BJ (cell line): Measurements from ENCODE around the gene SORL1. TPM values are rescaled to one million over a fixed set of nuclear protein-coding genes. Genes with fewer than 3 reads are reported as not detected.

ENCODE experiments used
- CTCF ChIA-PET: fragments of 350-600 bp; formaldehyde crosslinking; extraction: SDS; loops from one replicate; lab custom pipeline; 2021; ENCODE audit warnings: antibody characterized with exemption, inconsistent platforms; lab: Yijun Ruan, JAX
- POLR2A ChIA-PET: fragments of 300-600 bp; sonication (Branson Sonifier 250); formaldehyde crosslinking; extraction: SDS; loops from one replicate; lab custom pipeline; 2021; ENCODE audit warnings: antibody characterized with exemption; lab: Charles Lee
- DNase-seq: peaks from one replicate; pipeline ENCODE4 v3.0.0-alpha.2; 2011; ENCODE audit warnings: low read depth
- H3K27me3 ChIP-seq: 2 replicates; pipeline ENCODE4 v1.6.0; 2011; ENCODE audit warnings: low read length; ENCODE audit not compliant: control insufficient read depth, insufficient read depth
- H3K36me3 ChIP-seq: 2 replicates; pipeline ENCODE4 v1.5.1; 2011; ENCODE audit warnings: low read length; ENCODE audit not compliant: control insufficient read depth, insufficient read depth
- H3K4me3 ChIP-seq: 2 replicates; pipeline ENCODE4 v1.5.1; 2011; ENCODE audit warnings: low read depth, mild to moderate bottlenecking, control low read depth, low read length
- polyA plus RNA-seq: library from polyadenylated mRNA; depleted of rRNA; stranded (reverse); fragments of >200 nt; gene quantifications from 2 replicates; pipeline ENCODE4 v1.2.3, GENCODE V29; 2011
- TF ChIP-seq, protein P1 (sequence below): IDR thresholded peaks from 2 replicates; pipeline ENCODE4 v1.5.1; 2011; ENCODE audit warnings: low read depth, mild to moderate bottlenecking, control low read depth, inconsistent platforms, low read length, moderate library complexity; ENCODE audit not compliant: insufficient read depth

SORL1 gene
- polyA plus RNA-seq, 1 experiment: 1.4 TPM

DNA sequence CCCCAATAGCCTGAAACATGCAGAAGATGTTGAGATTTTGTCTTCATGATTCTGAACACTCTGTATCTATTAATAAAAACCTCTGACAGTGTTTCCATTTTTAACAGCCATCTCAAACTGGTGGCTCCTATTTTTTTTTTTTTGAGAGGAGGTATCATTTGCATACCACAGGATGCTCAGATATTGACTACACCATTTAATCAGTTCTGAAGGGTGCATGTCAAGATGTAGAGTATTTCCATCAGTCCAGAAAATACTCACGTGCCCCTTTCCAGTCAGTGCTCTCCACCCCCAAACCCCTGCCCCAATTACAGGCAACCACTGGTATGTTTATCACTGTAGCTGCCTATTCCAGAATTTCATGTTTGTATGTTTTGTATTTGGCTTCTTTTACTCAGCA, 85.9 kb downstream of the SORL1 start:
- H3K36me3 ChIP-seq: no peaks in the 10 kb centered on the region
- no peak overlapping the region for H3K4me3 ChIP-seq
- TF ChIP-seq, protein P1, sequence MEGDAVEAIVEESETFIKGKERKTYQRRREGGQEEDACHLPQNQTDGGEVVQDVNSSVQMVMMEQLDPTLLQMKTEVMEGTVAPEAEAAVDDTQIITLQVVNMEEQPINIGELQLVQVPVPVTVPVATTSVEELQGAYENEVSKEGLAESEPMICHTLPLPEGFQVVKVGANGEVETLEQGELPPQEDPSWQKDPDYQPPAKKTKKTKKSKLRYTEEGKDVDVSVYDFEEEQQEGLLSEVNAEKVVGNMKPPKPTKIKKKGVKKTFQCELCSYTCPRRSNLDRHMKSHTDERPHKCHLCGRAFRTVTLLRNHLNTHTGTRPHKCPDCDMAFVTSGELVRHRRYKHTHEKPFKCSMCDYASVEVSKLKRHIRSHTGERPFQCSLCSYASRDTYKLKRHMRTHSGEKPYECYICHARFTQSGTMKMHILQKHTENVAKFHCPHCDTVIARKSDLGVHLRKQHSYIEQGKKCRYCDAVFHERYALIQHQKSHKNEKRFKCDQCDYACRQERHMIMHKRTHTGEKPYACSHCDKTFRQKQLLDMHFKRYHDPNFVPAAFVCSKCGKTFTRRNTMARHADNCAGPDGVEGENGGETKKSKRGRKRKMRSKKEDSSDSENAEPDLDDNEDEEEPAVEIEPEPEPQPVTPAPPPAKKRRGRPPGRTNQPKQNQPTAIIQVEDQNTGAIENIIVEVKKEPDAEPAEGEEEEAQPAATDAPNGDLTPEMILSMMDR: no peak
- ChIA-PET CTCF (no interaction called here), POLR2A (no interaction called here)
- no peak for DNase-seq
- no peaks in the 10 kb centered on the region for H3K27me3 ChIP-seq

DNA sequence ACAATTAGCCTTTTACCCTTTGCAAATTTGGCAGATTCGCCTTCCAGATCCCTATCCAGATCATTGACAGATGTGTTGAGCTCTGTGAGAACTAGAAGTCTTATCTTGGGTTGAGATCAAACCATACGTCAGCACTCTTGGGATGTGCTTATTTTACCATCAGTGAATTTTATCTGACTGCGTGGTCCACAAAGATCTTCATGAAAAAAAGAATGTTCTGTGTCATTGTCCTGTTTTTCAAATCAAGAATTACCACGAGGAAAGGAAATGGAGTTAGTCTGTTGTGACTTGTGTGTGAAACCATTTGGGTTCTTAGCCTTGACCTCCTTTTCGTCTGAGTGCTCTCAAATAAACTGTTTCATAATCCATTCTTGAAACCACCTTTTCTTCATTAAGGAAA, 86.9 kb downstream of the SORL1 start:
- DNase-seq: no peak
- TF ChIP-seq, protein P1: no peak
- POLR2A ChIA-PET: no interaction called here
- Histone ChIP-seq H3K27me3 (no peaks in the 10 kb centered on the region), H3K36me3 (no peaks in the 10 kb centered on the region), H3K4me3 (no peak overlapping the region)
- CTCF ChIA-PET: no interaction called here

DNA sequence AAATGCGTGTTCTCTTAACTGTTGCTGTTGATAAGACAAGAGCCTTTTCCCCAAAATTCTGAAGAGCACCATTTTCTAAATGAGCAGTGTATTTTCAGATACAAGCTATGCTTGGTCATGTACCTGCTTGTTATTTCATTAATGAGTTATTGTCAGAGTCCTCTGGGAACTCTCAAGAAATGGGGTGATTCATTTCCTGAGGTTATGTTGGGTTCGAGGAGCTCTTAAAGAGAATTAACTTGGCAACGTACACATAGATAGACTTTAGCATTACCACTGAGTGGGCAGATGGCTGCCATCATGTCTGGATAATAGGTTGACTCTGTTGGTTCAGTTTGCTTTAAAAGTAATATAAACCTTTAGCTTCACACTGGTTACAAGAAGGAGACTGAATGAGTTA, 88.5 kb downstream of the SORL1 start:
- ChIA-PET CTCF (interaction anchor here (0.6 to 1.3 kb wide), 5 partner anchors 89 to 1389 kb away, joined by 3 read pairs; partner anchors contain the start of gene SORL1), POLR2A (no interaction called here)
- no peak for DNase-seq
- Histone ChIP-seq H3K4me3 (no peak overlapping the region), H3K27me3 (no peaks in the 10 kb centered on the region), H3K36me3 (no peaks in the 10 kb centered on the region)
- TF ChIP-seq, protein P1: no peak

DNA sequence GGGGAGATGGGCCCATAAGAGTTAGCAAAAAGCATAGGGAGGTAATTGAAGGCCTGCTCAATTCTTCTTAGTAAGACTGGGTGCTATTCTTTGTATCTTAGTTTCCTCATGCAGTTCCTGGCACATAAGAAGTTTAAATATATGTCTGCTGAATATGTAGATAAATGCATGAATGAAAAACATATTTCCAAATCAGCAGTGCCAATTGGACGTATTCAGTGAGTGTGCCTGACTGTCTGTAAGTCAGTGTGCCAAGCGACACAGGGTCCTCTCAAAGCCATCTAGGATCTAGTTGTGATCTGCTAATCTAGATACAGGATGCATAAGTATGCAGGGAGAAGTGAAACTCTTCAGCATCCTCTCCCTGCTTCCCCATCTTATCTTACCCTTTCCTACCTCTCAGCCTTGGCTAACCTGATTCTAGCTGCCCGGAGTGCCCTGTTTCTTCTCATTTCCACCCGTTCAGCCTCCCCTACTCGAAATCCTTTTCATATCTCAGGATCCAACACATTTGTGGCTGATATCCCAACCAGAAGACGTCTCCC, 91.8 kb downstream of the SORL1 start:
- TF ChIP-seq, protein P1: no peak
- POLR2A ChIA-PET: no interaction called here
- no peaks in the 10 kb centered on the region for H3K36me3 ChIP-seq

DNA sequence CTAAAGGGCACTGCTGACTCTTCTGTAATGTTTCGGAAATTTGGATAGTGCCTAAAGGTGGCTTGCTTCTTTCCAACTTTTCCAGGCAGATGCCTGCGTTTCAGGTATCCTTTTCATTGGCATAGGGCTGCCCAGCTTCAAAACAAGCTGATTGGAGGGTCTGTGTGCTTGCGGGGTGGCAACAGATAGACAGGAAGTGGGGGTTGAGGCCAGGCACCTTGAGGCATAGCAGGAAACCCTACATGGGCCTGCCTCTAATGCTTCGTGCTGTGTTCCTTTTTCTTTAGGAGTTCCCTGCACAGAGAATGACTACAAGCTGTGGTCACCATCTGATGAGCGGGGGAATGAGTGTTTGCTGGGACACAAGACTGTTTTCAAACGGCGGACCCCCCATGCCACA, 92.8 kb downstream of the SORL1 start:
- DNase-seq: no peak
- TF ChIP-seq, protein P1: no peak
- CTCF ChIA-PET: interaction anchor here (2.2 kb wide), 1 partner anchor 47 kb away, joined by 8 read pairs; no protein-coding TSS in a partner anchor
- H3K36me3 ChIP-seq: no peaks in the 10 kb centered on the region
- no peaks in the 10 kb centered on the region for H3K27me3 ChIP-seq
- POLR2A ChIA-PET: no interaction called here
- no peak overlapping the region for H3K4me3 ChIP-seq

More for the DNA sequence above, 91.8 kb downstream of the SORL1 start:
- CTCF ChIA-PET: no interaction called here
- Histone ChIP-seq H3K4me3 (no peak overlapping the region), H3K27me3 (no peaks in the 10 kb centered on the region)
- DNase-seq: no peak
